NCI-H524 (cell line): Measurements from ENCODE around the gene CD2.

Experiments
- DNase-seq, 2 experiments: peaks; one replicate each; lab custom pipeline; 2025; lab: John Stamatoyannopoulos, UW

The CD2 gene

DNA sequence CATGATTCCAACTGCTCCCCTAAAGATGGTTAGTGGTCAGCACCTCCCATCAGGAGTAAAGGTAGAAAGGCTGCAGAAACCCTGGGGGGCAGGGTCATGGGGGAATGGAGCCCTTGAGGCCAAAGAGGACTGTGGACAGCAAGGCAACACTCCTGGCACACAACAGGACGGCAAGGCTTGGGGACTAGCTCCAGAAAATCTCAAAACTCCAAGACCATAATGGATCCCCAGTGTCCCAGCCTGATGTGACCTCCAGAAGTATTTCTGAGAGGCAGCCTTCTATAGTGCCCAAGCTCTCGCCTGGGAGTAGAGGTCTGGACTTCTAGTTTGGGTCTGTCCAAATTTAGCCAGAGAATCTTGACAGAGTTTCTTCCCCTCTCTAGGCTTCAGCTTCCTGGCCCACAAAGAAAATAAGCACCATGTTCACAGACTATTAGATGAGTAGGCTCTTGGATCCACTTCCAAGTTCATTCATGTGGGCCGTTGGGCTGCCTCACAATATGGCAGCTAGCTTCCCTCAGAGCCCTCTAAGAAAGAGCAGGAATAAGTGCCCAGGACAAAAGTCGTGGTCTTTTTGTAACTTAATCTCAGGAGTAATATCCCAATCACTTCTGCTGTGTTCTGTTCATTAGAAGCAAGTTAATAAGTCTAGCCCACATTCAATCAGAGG is 6.9 kb downstream of the CD2 start:
- DNase-seq: no peak

DNA sequence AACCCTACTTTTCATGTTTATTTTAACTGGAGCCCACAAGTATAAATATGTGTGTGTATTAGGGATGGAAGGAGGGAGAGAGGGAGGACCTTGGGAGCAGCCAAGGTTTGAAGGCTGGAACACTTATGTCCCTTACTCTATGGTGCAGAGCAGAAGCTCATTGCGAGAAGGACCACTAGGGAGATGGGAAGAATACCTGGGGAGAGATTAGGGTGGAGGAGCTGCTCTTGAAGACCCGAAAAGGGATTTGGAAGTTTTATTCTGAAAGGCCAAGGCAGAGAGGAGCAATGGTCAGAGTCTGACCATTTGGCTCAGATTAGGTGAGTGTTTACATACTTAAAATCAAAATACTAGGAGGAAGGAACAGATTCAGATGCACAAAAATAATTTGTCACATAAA is 8.1 kb downstream of the CD2 start:
- no peak for DNase-seq

DNA sequence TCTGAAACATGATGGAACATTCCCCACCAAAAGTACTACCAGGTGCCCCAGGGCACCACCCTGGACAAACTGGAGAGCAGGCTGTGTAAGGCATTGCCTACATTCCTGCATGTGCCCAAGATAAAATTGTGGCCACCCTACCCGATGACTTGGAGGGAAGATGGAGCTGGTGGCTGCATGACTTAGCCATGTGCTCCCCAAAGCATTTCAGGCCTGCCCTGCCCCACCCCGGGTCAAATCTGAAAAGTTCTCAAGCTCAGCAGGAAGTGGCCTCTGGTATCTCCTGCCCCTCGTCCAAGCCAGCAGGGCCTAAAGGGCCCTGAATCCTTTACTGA is 8.5 kb downstream of the CD2 start:
- no peak for DNase-seq

DNA sequence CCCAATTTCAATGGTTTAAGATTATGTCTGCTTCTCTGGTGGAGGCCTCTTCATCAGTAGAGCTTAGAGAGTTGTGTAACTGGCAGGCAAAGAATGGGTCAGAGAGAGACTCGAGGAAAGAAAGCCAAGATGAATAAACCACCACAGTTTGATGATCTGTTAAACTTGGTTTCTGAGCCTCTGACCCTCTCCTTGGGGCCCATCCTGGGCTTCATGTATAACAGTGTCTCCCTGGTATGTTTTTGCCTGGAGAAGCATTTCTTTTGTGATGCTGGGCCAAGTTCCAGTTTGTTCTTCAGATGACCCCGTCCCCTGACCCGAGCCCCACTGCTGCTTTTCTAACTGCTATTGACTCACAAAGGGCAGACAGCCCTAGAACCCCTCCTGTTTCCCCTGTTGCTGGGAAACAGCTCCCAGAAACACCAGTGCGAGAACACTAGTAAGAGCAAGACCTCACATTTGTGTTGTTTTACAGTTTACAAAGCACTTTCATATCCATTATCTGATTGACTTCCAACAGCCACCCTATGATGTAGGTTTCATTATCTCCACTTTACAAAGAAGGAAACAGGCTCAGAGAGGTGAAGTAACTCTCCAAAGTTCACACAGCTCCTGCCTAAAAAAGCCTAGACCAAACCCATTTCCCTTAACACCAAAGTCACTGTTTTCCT is 9.0 kb downstream of the CD2 start:
- DNase-seq: no peak

DNA sequence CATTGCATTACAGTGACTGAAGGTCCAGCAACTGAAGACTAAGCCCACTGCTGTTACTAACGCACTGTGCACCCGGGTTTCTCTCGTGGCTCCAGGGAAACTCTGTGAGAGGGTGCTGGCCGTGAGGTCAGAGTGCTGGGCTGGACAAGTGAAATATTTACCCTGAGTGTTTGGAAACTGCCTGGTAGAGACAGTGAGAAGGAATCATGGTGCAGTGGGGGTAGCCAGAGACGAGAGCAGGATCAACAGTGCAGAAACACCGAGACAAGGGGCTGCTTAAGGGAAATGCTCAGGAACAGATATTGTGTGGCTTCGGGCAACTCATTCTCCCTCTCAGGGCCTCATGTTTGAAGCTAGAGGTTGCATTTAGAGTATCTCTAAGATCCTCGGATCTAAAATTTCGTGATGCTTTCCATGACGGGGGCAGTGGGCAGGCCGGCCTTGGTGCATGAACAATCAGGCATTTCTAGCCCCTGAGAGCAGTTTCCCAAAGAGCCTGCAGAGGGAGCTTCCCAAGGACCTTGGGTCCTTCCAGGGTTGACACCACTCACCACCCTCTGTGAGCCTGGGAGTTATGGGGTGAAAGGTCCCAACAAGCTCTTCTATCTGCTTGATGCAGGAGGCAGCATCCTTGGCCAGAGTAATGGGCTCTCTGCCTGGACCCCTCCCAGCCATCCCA is 9.7 kb downstream of the CD2 start:
- peak in 1 of 2 experiments; percentile 11 for DNase-seq

GRCh38 chr1:116764466-116764898 is 10.3 kb downstream of the CD2 start:
- no peak for DNase-seq

DNA sequence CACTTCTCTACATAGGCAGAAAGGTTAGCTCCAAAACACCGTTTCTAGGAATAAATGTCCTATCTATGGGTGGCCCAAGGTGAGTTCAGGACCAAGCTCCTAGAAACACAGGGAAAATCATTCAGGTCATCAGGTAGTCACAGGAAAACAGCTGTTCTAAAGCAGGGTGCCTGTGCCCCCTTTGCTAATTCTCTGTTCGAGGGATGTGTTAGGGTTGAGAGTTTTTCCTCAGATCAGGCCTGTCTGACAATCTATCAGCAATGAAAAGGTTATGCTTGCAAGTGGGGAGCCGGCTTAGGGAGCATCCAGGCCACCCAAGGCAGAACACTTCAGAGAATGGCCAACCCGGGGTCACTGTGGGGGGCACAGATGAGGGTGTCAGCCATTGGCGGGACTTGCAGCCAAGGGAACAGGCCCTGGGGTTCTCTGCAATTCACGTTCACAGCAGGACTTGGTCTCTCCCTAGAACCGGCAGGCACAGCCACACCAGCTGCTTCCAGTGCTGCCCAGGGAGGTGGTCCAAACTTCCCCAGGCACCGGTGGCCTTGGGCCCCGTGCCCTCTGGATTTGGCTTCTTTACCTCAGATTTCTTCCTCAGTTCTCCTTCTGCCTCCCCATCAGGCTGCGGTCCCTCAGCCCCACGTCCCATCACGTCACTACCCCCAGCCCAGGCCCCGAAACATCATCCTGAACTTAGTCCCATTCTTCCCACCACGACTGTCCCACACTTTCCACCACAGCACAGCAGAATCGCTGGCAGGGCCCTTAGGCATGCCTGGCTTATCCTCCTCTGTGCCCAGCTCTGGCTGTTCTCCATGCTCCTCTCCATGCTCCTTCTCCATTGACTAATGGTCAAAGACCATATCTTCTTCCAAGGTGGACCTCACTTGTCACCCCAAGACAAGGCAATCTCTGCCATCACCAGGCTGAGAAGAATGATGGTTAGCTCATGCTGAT is 11.0 kb downstream of the CD2 start:
- no peak for DNase-seq

DNA sequence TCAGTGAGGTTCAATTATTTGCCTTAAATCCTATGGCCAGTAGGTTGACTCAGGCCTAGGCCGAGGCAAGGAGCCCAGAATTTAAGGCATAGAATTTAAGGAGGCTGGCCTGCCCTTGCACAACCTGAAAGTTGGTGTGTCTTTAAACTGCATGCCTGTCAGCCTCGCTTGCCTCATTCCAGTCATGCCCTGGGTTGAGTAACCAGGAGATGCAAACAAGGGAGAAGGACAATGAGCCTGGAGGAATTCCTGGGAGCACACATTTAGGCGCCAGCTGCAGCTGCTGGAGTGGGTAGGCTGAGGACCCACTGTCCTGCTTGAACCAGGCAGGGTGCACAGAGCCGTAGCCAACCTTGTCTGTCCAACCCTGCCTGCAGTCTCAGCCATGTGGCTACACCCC is 11.7 kb downstream of the CD2 start:
- DNase-seq: no peak

DNA sequence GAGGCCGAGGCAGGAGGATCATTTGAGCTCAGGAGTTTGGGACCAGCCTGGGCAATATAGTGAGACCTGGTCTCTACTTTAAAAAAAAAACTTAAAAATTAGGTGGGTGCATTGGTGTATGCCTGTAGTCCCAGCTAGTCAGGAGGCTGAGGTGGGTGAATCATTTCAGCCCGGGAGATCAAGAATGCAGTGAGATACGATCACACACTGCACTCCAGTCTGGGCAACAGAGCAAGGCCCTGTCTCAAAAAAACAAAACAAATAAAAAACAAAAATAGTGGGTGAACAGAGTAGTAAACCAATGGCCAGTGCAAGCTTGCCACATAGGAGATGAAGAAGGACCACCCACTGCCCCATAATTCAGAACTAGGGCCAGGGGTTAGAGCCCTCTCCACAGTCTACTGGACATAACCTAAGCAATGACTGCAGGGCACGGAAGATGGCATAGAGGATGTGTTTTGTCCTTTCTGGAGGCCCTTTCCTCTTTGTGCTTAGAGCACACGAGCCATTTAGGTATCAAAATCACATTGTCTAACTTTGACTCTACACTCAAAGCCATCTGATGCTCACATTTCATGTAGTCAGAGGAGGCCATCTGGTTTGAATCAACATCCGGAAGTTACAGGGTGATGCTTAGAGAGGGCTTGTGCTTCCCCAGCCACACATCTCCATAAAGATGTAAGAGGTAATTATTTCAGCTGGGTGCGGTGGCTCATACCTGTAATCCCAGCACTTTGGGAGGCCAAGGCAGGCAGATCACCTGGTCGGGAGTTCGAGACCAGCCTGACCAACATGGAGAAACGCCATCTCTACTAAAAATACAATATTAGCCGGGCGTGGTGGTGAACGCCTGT is 12.6 kb downstream of the CD2 start:
- no peak for DNase-seq

- no peak for DNase-seq
Observed at GRCh38 chr1:116767782-116768382, 13.7 kb downstream of the CD2 start.

DNA sequence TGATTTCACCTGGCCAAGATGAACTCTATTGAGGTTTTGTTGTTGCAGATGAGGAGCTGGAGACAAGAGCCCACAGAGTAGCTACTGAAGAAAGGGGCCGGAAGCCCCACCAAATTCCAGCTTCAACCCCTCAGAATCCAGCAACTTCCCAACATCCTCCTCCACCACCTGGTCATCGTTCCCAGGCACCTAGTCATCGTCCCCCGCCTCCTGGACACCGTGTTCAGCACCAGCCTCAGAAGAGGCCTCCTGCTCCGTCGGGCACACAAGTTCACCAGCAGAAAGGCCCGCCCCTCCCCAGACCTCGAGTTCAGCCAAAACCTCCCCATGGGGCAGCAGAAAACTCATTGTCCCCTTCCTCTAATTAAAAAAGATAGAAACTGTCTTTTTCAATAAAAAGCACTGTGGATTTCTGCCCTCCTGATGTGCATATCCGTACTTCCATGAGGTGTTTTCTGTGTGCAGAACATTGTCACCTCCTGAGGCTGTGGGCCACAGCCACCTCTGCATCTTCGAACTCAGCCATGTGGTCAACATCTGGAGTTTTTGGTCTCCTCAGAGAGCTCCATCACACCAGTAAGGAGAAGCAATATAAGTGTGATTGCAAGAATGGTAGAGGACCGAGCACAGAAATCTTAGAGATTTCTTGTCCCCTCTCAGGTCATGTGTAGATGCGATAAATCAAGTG is 14.3 kb downstream of the CD2 start:
- DNase-seq: no peak

DNA sequence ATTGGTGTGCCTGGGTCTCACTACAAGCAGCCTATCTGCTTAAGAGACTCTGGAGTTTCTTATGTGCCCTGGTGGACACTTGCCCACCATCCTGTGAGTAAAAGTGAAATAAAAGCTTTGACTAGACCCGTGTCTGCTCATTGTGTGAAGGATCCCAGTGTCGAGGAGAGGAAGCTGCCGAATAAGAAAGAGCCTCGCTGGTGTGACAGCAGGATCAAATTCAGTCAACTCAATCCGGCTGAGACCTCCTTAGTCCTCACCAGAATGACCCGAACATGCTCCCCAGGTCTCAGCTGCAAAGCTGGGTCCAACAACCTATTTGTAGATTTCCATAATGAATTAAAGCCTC is 14.8 kb downstream of the CD2 start:
- no peak for DNase-seq

GRCh38 chr1:116769561-116769977 is 15.3 kb downstream of the CD2 start:
- DNase-seq: no peak

- no peak for DNase-seq
Observed at GRCh38 chr1:116769994-116770393, 15.8 kb downstream of the CD2 start.

- DNase-seq: no peak
Observed at GRCh38 chr1:116770625-116771024, 16.4 kb downstream of the CD2 start.

DNA sequence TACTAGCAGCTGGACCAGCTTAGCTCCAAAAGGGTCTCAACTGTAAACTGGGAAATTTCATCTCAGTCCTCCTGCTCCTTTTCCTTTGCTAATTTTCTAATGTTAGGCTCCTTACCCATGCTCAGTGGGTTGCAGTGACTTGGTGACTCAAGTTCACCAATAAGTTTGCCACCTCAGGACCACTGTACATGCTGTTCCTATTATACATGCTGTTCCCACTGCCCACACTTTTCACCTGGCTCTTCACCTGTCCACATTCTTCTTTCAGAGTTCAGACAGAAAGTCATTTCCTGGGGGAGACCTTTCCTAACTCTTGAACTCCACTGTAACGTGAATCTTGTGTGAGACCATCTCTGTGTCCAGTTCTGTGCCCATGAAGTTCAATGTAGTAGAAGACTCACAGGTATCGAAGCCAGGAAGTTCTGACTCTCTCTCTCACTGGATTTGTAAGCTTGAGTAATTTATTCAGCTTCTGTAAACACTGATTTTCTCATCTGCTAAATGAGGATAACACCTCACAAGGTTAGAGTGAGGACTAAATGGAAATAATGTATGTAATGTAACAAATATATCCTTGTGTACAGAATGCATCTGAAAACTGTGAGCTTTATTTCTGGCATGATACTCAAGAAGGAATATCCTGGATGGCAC is 17.9 kb downstream of the CD2 start:
- no peak for DNase-seq

DNA sequence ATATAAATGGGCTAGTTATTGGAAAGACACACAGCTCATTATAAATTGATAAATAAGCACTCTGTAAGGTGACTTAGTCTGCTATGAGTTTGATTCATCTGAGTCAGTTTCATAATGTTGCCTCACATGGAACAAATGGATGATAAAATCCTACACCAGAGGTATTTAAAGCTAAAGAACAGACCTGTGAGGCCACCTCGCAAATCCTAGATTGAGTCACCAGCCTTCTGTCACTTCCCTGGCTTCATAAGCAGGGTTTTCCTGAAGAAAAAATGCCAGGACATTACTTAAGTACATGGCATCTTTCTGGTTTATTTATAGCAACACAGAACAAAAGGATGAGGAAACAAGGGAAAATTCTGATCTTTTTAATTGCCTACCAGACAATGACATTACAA is 18.4 kb downstream of the CD2 start:
- DNase-seq: no peak

- peak; percentile 1 to 6 for DNase-seq
Observed at GRCh38 chr1:116775116-116775752, 21.0 kb downstream of the CD2 start.
